ENCODE data around the gene CDKN2A. TPM values are rescaled to one million over a fixed set of nuclear protein-coding genes. Genes with fewer than 3 reads are reported as not detected.

Gene CDKN2A
- total and polyA plus RNA-seq, 5 donors, result 0.32 to 0.37 TPM; not detected in 3

- 1% methylated on average over 51 of the region's 51 CpGs for WGBS
- no peaks in the 10 kb centered on the region for H3K9me3 ChIP-seq (ENCODE audit: control insufficient read depth, low read length)
- peak overlapping the region; percentile 63 for H3K4me3 ChIP-seq (ENCODE audit: low read length)
- no peak overlapping the region for H3K27ac ChIP-seq (ENCODE audit: low read length)
- DNase-seq (peak; percentile 30 to 66 (median 64)), ATAC-seq (peak; percentile 79 to 83)
- peaks cover 6% of the 10 kb centered on the region for H3K27me3 ChIP-seq (ENCODE audit: control insufficient read depth, insufficient read depth)
- H3K4me1 ChIP-seq (ENCODE audit: control insufficient read depth, insufficient read depth, low read length), result peaks cover 1% of the 10 kb centered on the region
- intact Hi-C loops (cut with DNase I), result no loop called here
Observed at GRCh38 chr9:21974722-21975409, 19.3 kb downstream of the CDKN2A start.

GRCh38 chr9:21974343-21974721 lies 19.9 kb downstream of the CDKN2A start:
- no peak for ATAC-seq
- no peak for DNase-seq
- H3K27me3 ChIP-seq (ENCODE audit: control insufficient read depth, insufficient read depth), result peaks cover 6% of the 10 kb centered on the region
- no peak overlapping the region for H3K27ac ChIP-seq (ENCODE audit: low read length)
- H3K4me1 ChIP-seq (ENCODE audit: control insufficient read depth, insufficient read depth, low read length), result peaks cover 1% of the 10 kb centered on the region
- H3K4me3 ChIP-seq (ENCODE audit: low read length), result peak overlapping the region; percentile 63
- H3K9me3 ChIP-seq (ENCODE audit: control insufficient read depth, low read length), result no peaks in the 10 kb centered on the region
- intact Hi-C loops (cut with DNase I), result no loop called here
- 3% methylated on average over 21 of the region's 21 CpGs for WGBS

- Histone ChIP-seq H3K4me3 (ENCODE audit: low read length) (no peak overlapping the region), H3K27ac (ENCODE audit: low read length) (no peak overlapping the region), H3K27me3 (ENCODE audit: control insufficient read depth, insufficient read depth) (peaks cover 6% of the 10 kb centered on the region), H3K9me3 (ENCODE audit: control insufficient read depth, low read length) (peaks cover 2% of the 10 kb centered on the region), H3K4me1 (ENCODE audit: control insufficient read depth, insufficient read depth, low read length) (peaks cover 1% of the 10 kb centered on the region)
- intact Hi-C loops (cut with DNase I), result no loop called here
- DNase-seq (no peak), ATAC-seq (no peak)
Observed at GRCh38 chr9:21972361-21972760, 21.8 kb downstream of the CDKN2A start.

GRCh38 chr9:21970800-21971640 lies 23.2 kb downstream of the CDKN2A start:
- Histone ChIP-seq H3K9me3 (ENCODE audit: control insufficient read depth, low read length) (peaks cover 3% of the 10 kb centered on the region), H3K4me3 (ENCODE audit: low read length) (no peak overlapping the region), H3K4me1 (ENCODE audit: control insufficient read depth, insufficient read depth, low read length) (peaks cover 1% of the 10 kb centered on the region), H3K27ac (ENCODE audit: low read length) (no peak overlapping the region), H3K27me3 (ENCODE audit: control insufficient read depth, insufficient read depth) (peaks cover 6% of the 10 kb centered on the region)
- WGBS, result 7% methylated on average over 45 of the region's 45 CpGs
- intact Hi-C loops (cut with DNase I), result no loop called here
- no peak for DNase-seq
- ATAC-seq, result peak in 1 of 2 donors; percentile 30

GRCh38 chr9:21969951-21970799 lies 24.0 kb downstream of the CDKN2A start:
- 15% methylated on average over 24 of the region's 24 CpGs for WGBS
- ATAC-seq (no peak), DNase-seq (no peak)
- peaks cover 6% of the 10 kb centered on the region for H3K27me3 ChIP-seq (ENCODE audit: control insufficient read depth, insufficient read depth)
- intact Hi-C loops (cut with DNase I), result no loop called here
- H3K4me1 ChIP-seq (ENCODE audit: control insufficient read depth, insufficient read depth, low read length), result peaks cover 1% of the 10 kb centered on the region
- peaks cover 3% of the 10 kb centered on the region for H3K9me3 ChIP-seq (ENCODE audit: control insufficient read depth, low read length)
- H3K27ac ChIP-seq (ENCODE audit: low read length), result no peak overlapping the region
- no peak overlapping the region for H3K4me3 ChIP-seq (ENCODE audit: low read length)

GRCh38 chr9:21969011-21969940 lies 24.9 kb downstream of the CDKN2A start:
- intact Hi-C loops (cut with DNase I), result no loop called here
- Histone ChIP-seq H3K27me3 (ENCODE audit: control insufficient read depth, insufficient read depth) (peaks cover 6% of the 10 kb centered on the region), H3K4me1 (ENCODE audit: control insufficient read depth, insufficient read depth, low read length) (peaks cover under 1% of the 10 kb centered on the region)

GRCh38 chr9:21968331-21969010 lies 25.7 kb downstream of the CDKN2A start:
- DNase-seq (no peak), ATAC-seq (no peak)
- no peak overlapping the region for H3K27ac ChIP-seq (ENCODE audit: low read length)
- WGBS, result 5% methylated on average over 41 of the region's 41 CpGs
- H3K9me3 ChIP-seq (ENCODE audit: control insufficient read depth, low read length), result peaks cover 3% of the 10 kb centered on the region
- intact Hi-C loops (cut with DNase I), result no loop called here
- peaks cover 6% of the 10 kb centered on the region for H3K27me3 ChIP-seq (ENCODE audit: control insufficient read depth, insufficient read depth)
- no peak overlapping the region for H3K4me3 ChIP-seq (ENCODE audit: low read length)
- no peaks in the 10 kb centered on the region for H3K4me1 ChIP-seq (ENCODE audit: control insufficient read depth, insufficient read depth, low read length)

More at GRCh38 chr9:21969011-21969940, 24.9 kb downstream of the CDKN2A start:
- peaks cover 3% of the 10 kb centered on the region for H3K9me3 ChIP-seq (ENCODE audit: control insufficient read depth, low read length)
- no peak overlapping the region for H3K4me3 ChIP-seq (ENCODE audit: low read length)
- WGBS, result 6% methylated on average over 28 of the region's 28 CpGs
- ATAC-seq, result no peak
- no peak overlapping the region for H3K27ac ChIP-seq (ENCODE audit: low read length)
- DNase-seq, result no peak

- intact Hi-C loops (cut with DNase I), result no loop called here
- DNase-seq (no peak), ATAC-seq (no peak)
- no peak overlapping the region for H3K27ac ChIP-seq (ENCODE audit: low read length)
- H3K4me3 ChIP-seq (ENCODE audit: low read length), result no peak overlapping the region
- WGBS, result 16% methylated on average over 10 of the region's 10 CpGs
- H3K9me3 ChIP-seq (ENCODE audit: control insufficient read depth, low read length), result peaks cover 3% of the 10 kb centered on the region
- H3K27me3 ChIP-seq (ENCODE audit: control insufficient read depth, insufficient read depth), result peaks cover 6% of the 10 kb centered on the region
- H3K4me1 ChIP-seq (ENCODE audit: control insufficient read depth, insufficient read depth, low read length), result no peaks in the 10 kb centered on the region
Observed at GRCh38 chr9:21967702-21968101, 26.5 kb downstream of the CDKN2A start.

- ATAC-seq (no peak), DNase-seq (no peak)
- Histone ChIP-seq H3K4me1 (ENCODE audit: control insufficient read depth, insufficient read depth, low read length) (no peaks in the 10 kb centered on the region), H3K27me3 (ENCODE audit: control insufficient read depth, insufficient read depth) (peaks cover 2% of the 10 kb centered on the region), H3K27ac (ENCODE audit: low read length) (no peak overlapping the region), H3K9me3 (ENCODE audit: control insufficient read depth, low read length) (peaks cover 3% of the 10 kb centered on the region), H3K4me3 (ENCODE audit: low read length) (peak overlapping the region; percentile 10)
- 9% methylated on average over 19 of the region's 19 CpGs for WGBS
- intact Hi-C loops (cut with DNase I), result no loop called here
Observed at GRCh38 chr9:21967169-21967568, 27.0 kb downstream of the CDKN2A start.
